ENCODE results near the gene USO1. TPM values are rescaled to one million over a fixed set of nuclear protein-coding genes. Genes with fewer than 3 reads are reported as not detected.
"Not testable (repeated sequence)": the region's sequence is repeated elsewhere in the genome, so short reads cannot be mapped to it uniquely, and the experiment has no call there.

The USO1 gene
- total RNA-seq, 1 donor from 2014 or later: 41.7 TPM

GRCh38 chr4:75844151-75844662 lies 119.8 kb downstream of the USO1 start:
- TF ChIP-seq, protein P1, sequence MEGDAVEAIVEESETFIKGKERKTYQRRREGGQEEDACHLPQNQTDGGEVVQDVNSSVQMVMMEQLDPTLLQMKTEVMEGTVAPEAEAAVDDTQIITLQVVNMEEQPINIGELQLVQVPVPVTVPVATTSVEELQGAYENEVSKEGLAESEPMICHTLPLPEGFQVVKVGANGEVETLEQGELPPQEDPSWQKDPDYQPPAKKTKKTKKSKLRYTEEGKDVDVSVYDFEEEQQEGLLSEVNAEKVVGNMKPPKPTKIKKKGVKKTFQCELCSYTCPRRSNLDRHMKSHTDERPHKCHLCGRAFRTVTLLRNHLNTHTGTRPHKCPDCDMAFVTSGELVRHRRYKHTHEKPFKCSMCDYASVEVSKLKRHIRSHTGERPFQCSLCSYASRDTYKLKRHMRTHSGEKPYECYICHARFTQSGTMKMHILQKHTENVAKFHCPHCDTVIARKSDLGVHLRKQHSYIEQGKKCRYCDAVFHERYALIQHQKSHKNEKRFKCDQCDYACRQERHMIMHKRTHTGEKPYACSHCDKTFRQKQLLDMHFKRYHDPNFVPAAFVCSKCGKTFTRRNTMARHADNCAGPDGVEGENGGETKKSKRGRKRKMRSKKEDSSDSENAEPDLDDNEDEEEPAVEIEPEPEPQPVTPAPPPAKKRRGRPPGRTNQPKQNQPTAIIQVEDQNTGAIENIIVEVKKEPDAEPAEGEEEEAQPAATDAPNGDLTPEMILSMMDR (IDR thresholded peaks at IDR 0.05): no peak
- peaks cover 5% of the 10 kb centered on the region for H3K4me1 Mint-ChIP-seq
- DNase-seq (no peak), ATAC-seq (ENCODE audit: low read depth) (no peak)
- intact Hi-C loops (cut with micrococcal nuclease): no loop called here
- POLR2A ChIA-PET: no interaction called here
- H3K9me3 Mint-ChIP-seq: no peaks in the 10 kb centered on the region
- CTCF ChIA-PET: interaction anchor here (1.2 kb wide), 1 partner anchor 10 kb away, joined by 3 read pairs; no protein-coding TSS in a partner anchor
- no peak overlapping the region for H3K4me3 Mint-ChIP-seq
- no peaks in the 10 kb centered on the region for H3K27me3 Mint-ChIP-seq
- H3K36me3 Mint-ChIP-seq (ENCODE audit: low read depth): no peaks in the 10 kb centered on the region
- no peak overlapping the region for H3K27ac Mint-ChIP-seq

- Mint-ChIP-seq H3K9me3 (no peaks in the 10 kb centered on the region), H3K27ac (no peak overlapping the region), H3K27me3 (peaks cover 3% of the 10 kb centered on the region), H3K36me3 (ENCODE audit: low read depth) (no peaks in the 10 kb centered on the region), H3K4me3 (no peak overlapping the region), H3K4me1 (peaks cover 5% of the 10 kb centered on the region)
- TF ChIP-seq, protein P1 (IDR thresholded peaks at IDR 0.05): no peak
- POLR2A ChIA-PET: no interaction called here
- no peak for ATAC-seq (ENCODE audit: low read depth)
- CTCF ChIA-PET: interaction anchor here (0.7 to 1.4 kb wide), 2 partner anchors 971 to 974 kb away, joined by 3 read pairs; no protein-coding TSS in a partner anchor
- intact Hi-C loops (cut with micrococcal nuclease): loop anchor here (5.0 kb wide), 1 partner anchor 139 kb away; no protein-coding TSS in a partner anchor
- no peak for DNase-seq
Observed at GRCh38 chr4:75845992-75846391, 121.6 kb downstream of the USO1 start.

DNA sequence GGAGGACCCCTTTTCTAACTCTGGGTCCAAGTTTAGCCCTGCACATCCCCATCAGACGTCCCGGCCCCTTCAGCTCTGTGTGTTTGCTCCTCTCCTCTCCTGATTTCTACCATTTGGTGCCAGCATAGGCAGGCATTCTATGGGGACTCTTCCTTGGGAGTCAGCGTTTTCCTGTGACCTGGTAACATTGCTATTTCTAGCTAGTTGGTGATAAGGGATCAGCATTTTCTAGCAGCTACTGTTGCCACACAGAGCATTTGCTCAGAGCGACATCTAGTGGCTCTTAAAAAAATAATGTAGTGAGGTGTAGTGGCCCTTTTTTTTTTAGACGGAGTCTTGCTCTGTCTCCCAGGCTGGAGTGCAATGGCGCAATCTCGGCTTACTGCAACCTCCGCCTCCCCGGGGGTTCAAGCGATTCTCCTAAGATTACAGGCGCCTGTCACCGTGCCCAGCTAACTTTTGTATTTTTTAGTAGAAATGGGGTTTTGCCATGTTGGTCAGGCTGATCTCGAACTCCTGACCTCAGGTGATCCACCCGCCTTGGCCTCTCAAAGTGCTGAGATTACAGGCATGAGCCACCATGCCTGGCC lies 123.9 kb downstream of the USO1 start:
- CTCF ChIA-PET: interaction anchor here (0.7 to 1.5 kb wide), 18 partner anchors 9 to 975 kb away, joined by 3 to 9 read pairs (median 4); partner anchors contain the start of gene USO1
- POLR2A ChIA-PET; H3K9me3 Mint-ChIP-seq; H3K4me1 Mint-ChIP-seq; H3K4me3 Mint-ChIP-seq; H3K27me3 Mint-ChIP-seq; DNase-seq; H3K36me3 Mint-ChIP-seq (ENCODE audit: low read depth); H3K27ac Mint-ChIP-seq: not testable (repeated sequence)
- TF ChIP-seq, protein P1 (IDR thresholded peaks at IDR 0.05): peak; percentile 28
- intact Hi-C loops (cut with micrococcal nuclease): loop anchor here (1.0 to 5.0 kb wide), 2 partner anchors 141 to 974 kb away; no protein-coding TSS in a partner anchor
- peak; percentile 65 for ATAC-seq (ENCODE audit: low read depth)

- H3K9me3 Mint-ChIP-seq: no peaks in the 10 kb centered on the region
- POLR2A ChIA-PET: no interaction called here
- no peaks in the 10 kb centered on the region for H3K36me3 Mint-ChIP-seq (ENCODE audit: low read depth)
- intact Hi-C loops (cut with micrococcal nuclease): loop anchor here (1.0 to 5.0 kb wide), 2 partner anchors 142 to 975 kb away; no protein-coding TSS in a partner anchor
- no peak for ATAC-seq (ENCODE audit: low read depth)
- CTCF ChIA-PET: interaction anchor here (1.2 to 1.3 kb wide), 2 partner anchors 274 to 277 kb away, joined by 3 to 4 read pairs; no protein-coding TSS in a partner anchor
- H3K4me1 Mint-ChIP-seq: peaks cover 5% of the 10 kb centered on the region
- no peak for DNase-seq
- TF ChIP-seq, protein P1 (IDR thresholded peaks at IDR 0.05): no peak
- H3K4me3 Mint-ChIP-seq: no peak overlapping the region
- peaks cover 7% of the 10 kb centered on the region for H3K27me3 Mint-ChIP-seq
- no peak overlapping the region for H3K27ac Mint-ChIP-seq
Observed at GRCh38 chr4:75848891-75849290, 124.5 kb downstream of the USO1 start.

GRCh38 chr4:75849461-75849860 lies 125.1 kb downstream of the USO1 start:
- no peak for ATAC-seq (ENCODE audit: low read depth)
- H3K36me3 Mint-ChIP-seq (ENCODE audit: low read depth): no peaks in the 10 kb centered on the region
- CTCF ChIA-PET: no interaction called here
- H3K27ac Mint-ChIP-seq: no peak overlapping the region
- DNase-seq: no peak
- no peaks in the 10 kb centered on the region for H3K9me3 Mint-ChIP-seq
- POLR2A ChIA-PET: no interaction called here
- intact Hi-C loops (cut with micrococcal nuclease): loop anchor here (5.0 kb wide), 1 partner anchor 142 kb away; no protein-coding TSS in a partner anchor
- peaks cover 5% of the 10 kb centered on the region for H3K4me1 Mint-ChIP-seq
- TF ChIP-seq, protein P1 (IDR thresholded peaks at IDR 0.05): no peak
- peaks cover 7% of the 10 kb centered on the region for H3K27me3 Mint-ChIP-seq
- no peak overlapping the region for H3K4me3 Mint-ChIP-seq
